Stomach (tissue), 4 donors: ENCODE data around the gene ZSWIM5.
"Not testable (repeated sequence)": the region's sequence is repeated elsewhere in the genome, so short reads cannot be mapped to it uniquely, and the experiment has no call there.

Experiments used
- CTCF ChIP-seq, 7 experiments: fragments of 450-650 bp in 4 of 7; fragments of 200-600 bp in 3 of 7; sonication (generic) in 3 of 7; IDR thresholded peaks; one replicate each; pipeline ENCODE4 v1.5.1; 2016 to 2019; ENCODE audit warnings: antibody characterized with exemption in 7 of 7, control low read depth in 2 of 7, mild to moderate bottlenecking in 1 of 7
- EP300 ChIP-seq: sonication (generic); formaldehyde crosslinking; IDR thresholded peaks from one replicate; pipeline ENCODE4 v1.6.1; 2017; ENCODE audit warnings: antibody characterized with exemption
- POLR2AphosphoS5 ChIP-seq, 3 donors: sonication (generic); formaldehyde crosslinking; IDR thresholded peaks; one replicate each; pipeline ENCODE4 v1.6.1; 2016; ENCODE audit warnings: antibody characterized with exemption in 3 of 3

- not testable (repeated sequence) for TF ChIP-seq CTCF (IDR thresholded peaks at IDR 0.05); POLR2AphosphoS5 (IDR thresholded peaks at IDR 0.05); EP300
These were observed 38.5 kb downstream of the ZSWIM5 start for GRCh38 chr1:45167947-45168346.
